ENCODE data around the gene TAS1R1. TPM values are rescaled to one million over a fixed set of nuclear protein-coding genes. Genes with fewer than 3 reads are reported as not detected.
"Not testable (repeated sequence)": the region's sequence is repeated elsewhere in the genome, so short reads cannot be mapped to it uniquely, and the experiment has no call there.

Gene TAS1R1
- total RNA-seq, 4 donors from 2014 or later: not detected

DNA sequence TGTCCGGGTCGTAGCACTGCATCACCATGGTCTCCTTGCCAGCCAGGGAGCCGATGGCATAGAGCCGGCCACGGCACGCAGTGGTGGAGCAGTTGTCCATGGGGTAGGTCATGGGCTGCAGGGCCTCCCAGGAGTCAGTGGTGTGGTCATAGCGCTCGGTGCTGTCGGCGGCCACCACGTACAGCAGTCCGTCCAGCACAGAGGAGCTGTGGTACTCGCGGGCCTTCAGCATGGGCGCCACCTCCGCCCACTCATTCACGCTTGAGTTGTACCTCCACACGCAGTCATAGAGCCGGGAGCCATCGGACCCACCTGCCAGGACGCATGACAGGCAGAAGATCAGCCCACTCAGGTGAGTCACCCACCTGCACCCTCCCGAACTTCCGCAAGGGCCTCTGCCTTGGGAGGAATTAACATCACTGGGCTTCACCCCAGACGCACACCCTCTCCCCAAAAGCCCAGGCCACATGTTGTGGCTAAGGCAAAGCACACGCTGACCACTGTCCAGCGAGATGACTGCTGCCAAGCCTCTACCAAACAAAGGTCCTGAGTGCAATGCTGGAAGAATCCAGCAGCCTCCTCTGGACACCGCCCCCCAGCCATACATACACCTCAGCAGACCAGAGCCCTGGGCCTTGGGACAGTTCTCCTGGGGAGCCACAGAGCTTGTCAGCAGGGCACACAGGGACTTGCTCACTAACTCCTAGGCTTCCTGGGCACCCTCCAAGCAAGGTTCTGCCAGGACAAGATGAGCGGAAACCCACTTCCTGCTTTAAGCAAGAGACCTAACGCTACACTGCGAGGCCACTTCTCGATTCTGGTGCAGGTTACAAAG lies 44.3 kb downstream of the TAS1R1 start:
- TF ChIP-seq, protein P1, sequence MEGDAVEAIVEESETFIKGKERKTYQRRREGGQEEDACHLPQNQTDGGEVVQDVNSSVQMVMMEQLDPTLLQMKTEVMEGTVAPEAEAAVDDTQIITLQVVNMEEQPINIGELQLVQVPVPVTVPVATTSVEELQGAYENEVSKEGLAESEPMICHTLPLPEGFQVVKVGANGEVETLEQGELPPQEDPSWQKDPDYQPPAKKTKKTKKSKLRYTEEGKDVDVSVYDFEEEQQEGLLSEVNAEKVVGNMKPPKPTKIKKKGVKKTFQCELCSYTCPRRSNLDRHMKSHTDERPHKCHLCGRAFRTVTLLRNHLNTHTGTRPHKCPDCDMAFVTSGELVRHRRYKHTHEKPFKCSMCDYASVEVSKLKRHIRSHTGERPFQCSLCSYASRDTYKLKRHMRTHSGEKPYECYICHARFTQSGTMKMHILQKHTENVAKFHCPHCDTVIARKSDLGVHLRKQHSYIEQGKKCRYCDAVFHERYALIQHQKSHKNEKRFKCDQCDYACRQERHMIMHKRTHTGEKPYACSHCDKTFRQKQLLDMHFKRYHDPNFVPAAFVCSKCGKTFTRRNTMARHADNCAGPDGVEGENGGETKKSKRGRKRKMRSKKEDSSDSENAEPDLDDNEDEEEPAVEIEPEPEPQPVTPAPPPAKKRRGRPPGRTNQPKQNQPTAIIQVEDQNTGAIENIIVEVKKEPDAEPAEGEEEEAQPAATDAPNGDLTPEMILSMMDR (IDR thresholded peaks at IDR 0.05): no peak
- TF ChIP-seq POLR2A (IDR thresholded peaks at IDR 0.05): no peak
- Histone ChIP-seq H3K9me3 (no peaks in the 10 kb centered on the region), H3K4me1 (peaks cover 15 to 31% of the 10 kb centered on the region in 2 donors), H3K27me3 (no peaks in the 10 kb centered on the region), H3K36me3 (no peaks in the 10 kb centered on the region), H3K4me3 (peak overlapping the region; percentile 74 to 95), H3K27ac (peak overlapping the region; percentile 99 to 100)
- DNase-seq: no peak
- intact Hi-C loops (cut with DNase I; ENCODE audit: low total_unique reads): no loop called here

DNA sequence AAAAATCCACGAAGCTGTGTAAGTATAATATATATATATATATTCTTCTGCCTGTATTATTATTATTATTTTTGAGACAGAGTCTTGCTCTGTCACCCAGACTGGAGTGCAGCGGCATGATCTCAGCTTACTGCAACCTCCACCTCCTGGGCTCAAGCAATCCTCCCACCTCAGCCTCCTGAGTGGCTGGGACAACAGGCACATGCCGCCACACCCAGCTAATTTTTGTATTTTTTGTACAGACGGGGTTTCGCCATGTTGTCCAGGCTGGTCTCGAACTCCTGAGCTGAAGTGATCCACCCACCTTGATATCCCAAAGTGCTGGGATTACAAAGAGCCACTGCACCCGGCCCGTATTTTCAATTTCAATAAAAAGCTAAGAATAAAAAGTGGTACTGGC lies 44.9 kb downstream of the TAS1R1 start:
- H3K4me1 ChIP-seq: peaks cover 15 to 31% of the 10 kb centered on the region in 2 donors
- peak overlapping the region; percentile 74 to 95 for H3K4me3 ChIP-seq

DNA sequence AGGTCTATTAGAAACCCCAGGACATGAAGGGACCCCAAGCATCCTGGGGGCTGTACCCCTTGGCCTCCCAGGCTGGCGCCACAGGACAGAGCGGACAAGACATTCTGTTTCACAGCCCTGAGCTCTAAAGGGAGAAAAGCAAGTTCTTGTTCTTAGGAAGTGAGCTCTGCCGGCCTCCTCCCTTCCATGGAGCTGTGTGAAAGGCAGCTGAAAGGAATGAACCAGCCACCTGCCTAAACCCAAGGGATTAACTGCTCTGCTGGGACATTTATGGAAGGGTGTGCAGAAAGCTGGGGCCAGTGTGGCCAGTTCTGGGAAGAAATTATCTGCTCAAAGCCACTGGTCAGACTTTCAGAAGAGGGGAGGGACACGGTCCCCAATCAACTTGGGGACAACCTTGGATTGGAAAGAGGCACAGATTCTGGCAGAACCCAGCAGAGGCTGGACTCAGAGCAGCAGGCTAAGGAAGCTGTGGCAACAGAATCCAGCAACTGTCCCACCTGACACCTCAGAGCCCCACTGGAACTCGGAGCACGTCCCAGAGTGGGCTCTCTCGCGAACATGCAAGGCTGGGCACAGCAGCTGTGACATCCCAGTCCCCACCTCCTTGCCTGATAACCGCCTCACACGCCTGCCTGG lies 45.4 kb downstream of the TAS1R1 start:
- no peaks in the 10 kb centered on the region for H3K9me3 ChIP-seq
- H3K4me1 ChIP-seq: peaks cover 15 to 31% of the 10 kb centered on the region in 2 donors
- no peaks in the 10 kb centered on the region for H3K36me3 ChIP-seq
- peak overlapping the region; percentile 99 to 100 for H3K27ac ChIP-seq
- intact Hi-C loops (cut with DNase I; ENCODE audit: low total_unique reads): loop anchor here (2.0 kb wide), 1 partner anchor 46 kb away; the partner anchor contains the start of genes NOL9 and TAS1R1
- no peak for DNase-seq
- H3K27me3 ChIP-seq: no peaks in the 10 kb centered on the region
- no peak for TF ChIP-seq POLR2A (IDR thresholded peaks at IDR 0.05)
- TF ChIP-seq, protein P1 (IDR thresholded peaks at IDR 0.05): no peak
- peak overlapping the region; percentile 74 to 95 for H3K4me3 ChIP-seq

More for the DNA sequence above, 44.9 kb downstream of the TAS1R1 start:
- H3K27ac ChIP-seq: peak overlapping the region; percentile 99 to 100
- H3K36me3 ChIP-seq, H3K9me3 ChIP-seq, H3K27me3 ChIP-seq, DNase-seq: not testable (repeated sequence)
- intact Hi-C loops (cut with DNase I; ENCODE audit: low total_unique reads): loop anchor here (2.0 kb wide), 1 partner anchor 45 kb away; the partner anchor contains the start of genes NOL9 and TAS1R1

DNA sequence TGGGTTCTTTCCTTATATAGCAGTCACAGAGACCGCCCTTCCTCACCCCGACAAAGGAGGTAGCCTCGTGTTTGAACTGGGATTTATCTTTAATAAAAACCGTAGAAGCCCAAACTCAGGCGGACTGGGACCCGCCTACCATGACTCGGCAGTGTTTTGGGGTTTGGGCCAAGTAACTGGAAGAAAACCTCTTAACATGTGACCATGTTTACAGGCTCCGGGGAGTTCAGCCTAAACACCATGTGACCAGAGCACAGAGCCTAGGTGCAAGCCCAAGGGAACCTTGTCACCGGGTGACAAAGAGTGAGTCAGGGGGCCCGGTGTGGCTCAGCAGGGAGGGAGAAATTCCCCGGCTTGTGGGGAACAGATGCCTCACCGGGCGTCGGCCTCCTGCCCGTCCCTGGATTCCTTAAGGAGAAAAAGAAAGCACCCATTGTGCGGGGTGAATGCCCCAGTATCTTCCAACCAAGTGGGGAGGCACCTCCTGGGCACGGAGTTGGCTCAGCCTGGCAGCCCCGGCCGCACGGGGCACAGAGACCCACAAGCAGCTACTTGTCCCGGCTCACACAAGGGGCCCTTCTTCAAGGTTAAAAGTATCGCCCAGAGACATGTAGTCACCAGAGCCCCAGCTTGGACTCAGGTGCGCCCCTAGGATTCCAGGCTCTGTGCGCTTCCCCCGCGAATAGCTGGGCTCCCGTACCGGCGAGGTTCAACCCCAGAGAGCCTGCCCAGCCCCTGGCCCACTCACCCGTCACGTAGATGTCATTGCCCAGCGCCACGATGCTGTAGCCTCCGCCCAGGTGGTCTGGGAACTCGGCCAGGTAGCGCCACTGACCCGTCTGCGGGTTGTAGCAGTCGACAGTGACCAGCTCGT lies 46.2 kb downstream of the TAS1R1 start:
- H3K4me3 ChIP-seq: peak overlapping the region; percentile 74 to 95
- H3K27me3 ChIP-seq: no peaks in the 10 kb centered on the region
- intact Hi-C loops (cut with DNase I; ENCODE audit: low total_unique reads): loop anchor here (2.0 kb wide), 1 partner anchor 46 kb away; the partner anchor contains the start of genes NOL9 and TAS1R1
- H3K36me3 ChIP-seq: no peaks in the 10 kb centered on the region
- no peaks in the 10 kb centered on the region for H3K9me3 ChIP-seq
- peak overlapping the region; percentile 99 to 100 for H3K27ac ChIP-seq
- peaks cover 15 to 31% of the 10 kb centered on the region in 2 donors for H3K4me1 ChIP-seq
- peak; percentile 76 to 87 for DNase-seq
- peak; percentile 49 to 87 for TF ChIP-seq POLR2A (IDR thresholded peaks at IDR 0.05)
- TF ChIP-seq, protein P1 (IDR thresholded peaks at IDR 0.05): no peak
